Measurements from ENCODE around the gene ZYG11A.

GRCh38 chr1:52929019-52929418 lies 86.5 kb downstream of the ZYG11A start:
- TF ChIP-seq, protein P1, sequence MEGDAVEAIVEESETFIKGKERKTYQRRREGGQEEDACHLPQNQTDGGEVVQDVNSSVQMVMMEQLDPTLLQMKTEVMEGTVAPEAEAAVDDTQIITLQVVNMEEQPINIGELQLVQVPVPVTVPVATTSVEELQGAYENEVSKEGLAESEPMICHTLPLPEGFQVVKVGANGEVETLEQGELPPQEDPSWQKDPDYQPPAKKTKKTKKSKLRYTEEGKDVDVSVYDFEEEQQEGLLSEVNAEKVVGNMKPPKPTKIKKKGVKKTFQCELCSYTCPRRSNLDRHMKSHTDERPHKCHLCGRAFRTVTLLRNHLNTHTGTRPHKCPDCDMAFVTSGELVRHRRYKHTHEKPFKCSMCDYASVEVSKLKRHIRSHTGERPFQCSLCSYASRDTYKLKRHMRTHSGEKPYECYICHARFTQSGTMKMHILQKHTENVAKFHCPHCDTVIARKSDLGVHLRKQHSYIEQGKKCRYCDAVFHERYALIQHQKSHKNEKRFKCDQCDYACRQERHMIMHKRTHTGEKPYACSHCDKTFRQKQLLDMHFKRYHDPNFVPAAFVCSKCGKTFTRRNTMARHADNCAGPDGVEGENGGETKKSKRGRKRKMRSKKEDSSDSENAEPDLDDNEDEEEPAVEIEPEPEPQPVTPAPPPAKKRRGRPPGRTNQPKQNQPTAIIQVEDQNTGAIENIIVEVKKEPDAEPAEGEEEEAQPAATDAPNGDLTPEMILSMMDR (conservative IDR thresholded peaks at IDR 0.05 in 1 of 2, IDR thresholded peaks at IDR 0.05 in 1 of 2; ENCODE audit: low read depth in 1 of 2, low read length in 2 of 2), result no peak
- no peak for TF ChIP-seq EZH2 (IDR thresholded peaks at IDR 0.05; ENCODE audit: low read length, missing control alignments)
